IPS-NIHi7 (cell line): ENCODE results near the gene CPSF2.
"Not testable (repeated sequence)": the region's sequence is repeated elsewhere in the genome, so short reads cannot be mapped to it uniquely, and the experiment has no call there.

Source experiments
- DNase-seq: peaks from one replicate; pipeline ENCODE4 v3.0.0; 2012; ENCODE audit warnings: mixed read lengths; ENCODE audit errors: extremely low spot score

Gene CPSF2

DNA sequence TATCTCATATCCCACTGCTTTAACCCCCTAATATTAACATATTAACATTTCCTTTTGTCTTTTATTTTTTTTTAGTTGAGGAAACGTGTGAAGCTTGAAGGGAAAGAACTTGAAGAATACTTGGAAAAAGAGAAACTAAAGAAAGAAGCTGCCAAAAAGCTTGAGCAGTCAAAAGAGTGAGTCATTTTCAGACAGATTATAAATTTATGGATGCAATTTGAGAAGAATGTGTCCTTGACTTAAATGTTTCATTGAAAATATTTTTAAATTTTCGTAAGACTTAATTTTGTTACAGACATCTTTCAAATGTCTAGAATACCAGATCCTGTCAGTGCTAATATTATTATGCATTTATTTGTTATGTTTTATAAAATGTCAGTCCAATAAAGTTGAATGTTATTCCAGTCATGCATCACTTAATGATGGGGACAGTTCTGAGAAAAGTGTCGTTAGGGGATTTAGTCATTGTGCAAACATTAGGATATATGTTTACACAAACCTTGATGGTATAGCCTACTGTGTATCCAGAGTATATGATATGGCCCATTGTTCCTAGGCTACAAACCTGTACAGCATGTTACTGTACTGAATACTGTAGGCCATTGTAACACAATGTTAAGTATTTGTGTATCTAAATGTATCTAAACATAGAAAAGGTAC, 32.6 kb downstream of the CPSF2 start:
- no peak for DNase-seq

DNA sequence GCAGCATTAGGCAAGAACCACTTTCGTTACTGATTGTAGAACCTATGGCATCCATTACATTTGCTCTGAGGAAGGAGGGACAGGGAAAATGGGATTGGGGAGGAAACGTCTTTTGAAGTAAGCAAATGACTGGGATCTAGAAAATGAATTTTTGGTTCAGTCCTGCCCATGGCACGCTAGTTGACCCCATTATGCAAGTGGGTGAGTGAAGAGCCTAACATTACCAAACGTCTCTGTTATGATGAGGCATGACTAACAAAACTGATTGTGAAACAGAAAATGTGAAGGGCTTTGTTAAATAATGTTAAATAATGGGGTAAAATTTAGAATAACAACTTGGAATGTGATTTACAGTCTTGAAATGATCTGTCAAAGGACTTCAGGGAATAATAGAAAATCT, 38.9 kb downstream of the CPSF2 start:
- no peak for DNase-seq

DNA sequence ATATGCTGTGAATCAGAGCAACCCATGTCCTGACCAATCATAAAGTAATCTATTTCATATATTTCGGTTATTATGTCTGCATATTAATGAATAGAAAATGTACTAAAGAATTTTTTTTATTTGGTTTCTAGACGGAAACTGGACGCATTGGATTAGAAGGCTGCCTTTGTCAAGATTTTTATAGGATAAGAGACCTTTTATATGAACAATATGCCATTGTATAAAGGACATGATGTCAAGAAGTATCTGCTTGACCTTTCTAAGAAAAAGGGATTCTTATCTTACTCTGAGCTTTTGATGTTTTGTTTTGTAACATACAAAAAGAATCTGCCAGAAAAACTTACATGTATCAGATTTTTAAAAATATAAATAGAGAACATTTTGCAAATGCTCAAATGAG, 39.8 kb downstream of the CPSF2 start:
- no peak for DNase-seq

- DNase-seq, result no peak
Measured at GRCh38 chr14:92164958-92165357, 43.2 kb downstream of the CPSF2 start.

GRCh38 chr14:92173668-92174067, 51.9 kb downstream of the CPSF2 start:
- no peak for DNase-seq

DNA sequence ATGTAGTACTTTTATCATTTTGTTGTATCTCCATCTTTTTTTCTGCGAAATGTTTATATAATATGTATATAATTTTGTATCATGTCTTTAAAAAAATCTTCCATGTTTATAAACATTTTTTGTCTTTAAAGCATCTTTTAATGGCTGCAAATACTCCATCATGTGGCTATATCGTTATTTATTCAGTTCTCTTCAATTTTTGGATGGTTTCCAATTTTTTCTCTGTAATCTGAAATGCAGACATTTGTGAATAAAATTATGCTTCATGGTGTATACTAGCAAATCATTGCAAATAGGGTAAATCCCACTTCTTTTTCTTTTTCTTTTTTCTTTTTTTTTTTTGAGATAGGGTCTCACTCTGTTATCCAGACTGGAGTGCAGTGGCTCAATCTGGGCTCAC, 54.0 kb downstream of the CPSF2 start:
- no peak for DNase-seq

DNA sequence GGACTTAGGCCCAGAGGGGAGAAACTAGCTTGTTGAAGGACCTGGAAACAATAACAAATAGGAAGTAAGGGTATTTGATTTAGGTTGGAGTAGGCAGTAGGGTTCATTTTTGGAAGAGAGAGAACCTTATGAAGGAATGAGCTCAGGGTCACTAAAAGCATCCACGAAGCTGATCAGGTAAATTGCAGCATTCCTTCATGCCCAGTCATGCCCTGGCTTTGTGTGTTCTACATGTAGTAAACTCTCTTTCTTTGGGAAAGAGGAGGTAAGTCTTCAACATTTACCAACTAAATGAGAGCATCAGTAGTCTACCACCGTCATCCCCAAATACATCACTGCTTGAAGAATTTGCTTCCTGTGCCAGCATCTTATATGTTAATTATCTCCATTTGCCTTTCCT, 54.7 kb downstream of the CPSF2 start:
- no peak for DNase-seq

DNA sequence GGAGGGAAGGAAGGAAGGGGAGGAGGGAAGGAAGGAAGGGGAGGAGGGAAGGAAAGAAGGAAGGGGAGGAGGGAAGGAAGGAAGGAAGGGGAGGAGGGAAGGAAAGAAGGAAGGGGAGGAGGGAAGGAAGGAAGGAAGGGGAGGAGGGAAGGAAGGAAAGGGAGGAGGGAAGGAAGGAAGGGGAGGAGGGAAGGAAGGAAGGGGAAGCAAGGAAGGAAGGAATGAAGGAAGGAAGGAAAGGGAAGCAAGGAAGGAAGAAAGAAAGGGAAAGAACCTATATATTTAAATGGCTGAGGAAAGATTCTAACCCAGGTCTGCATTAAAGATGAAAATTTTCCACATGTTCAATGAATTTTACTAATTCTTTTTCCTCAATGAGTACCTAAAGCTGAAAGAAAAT, 57.4 kb downstream of the CPSF2 start:
- not testable (repeated sequence) for DNase-seq

DNA sequence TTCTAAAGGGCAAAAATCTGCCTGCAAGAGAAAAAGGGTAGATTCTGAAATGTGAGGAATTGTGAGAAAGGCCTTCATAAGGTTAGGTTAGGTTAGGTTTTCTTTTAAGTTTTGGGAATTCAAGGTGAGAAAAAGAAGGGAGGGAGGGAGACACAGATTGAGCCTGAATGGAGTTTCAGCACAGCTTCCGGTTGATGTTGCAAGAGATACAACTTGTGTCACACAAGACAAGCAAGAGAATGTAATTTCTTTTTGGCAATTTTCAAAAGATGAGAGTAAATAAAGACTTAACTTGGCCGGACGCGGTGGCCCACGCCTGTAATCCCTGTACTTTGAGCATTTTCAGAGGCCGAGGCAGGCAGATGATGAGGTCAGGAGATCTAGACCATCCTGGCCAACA, 63.8 kb downstream of the CPSF2 start:
- DNase-seq, result no peak

DNA sequence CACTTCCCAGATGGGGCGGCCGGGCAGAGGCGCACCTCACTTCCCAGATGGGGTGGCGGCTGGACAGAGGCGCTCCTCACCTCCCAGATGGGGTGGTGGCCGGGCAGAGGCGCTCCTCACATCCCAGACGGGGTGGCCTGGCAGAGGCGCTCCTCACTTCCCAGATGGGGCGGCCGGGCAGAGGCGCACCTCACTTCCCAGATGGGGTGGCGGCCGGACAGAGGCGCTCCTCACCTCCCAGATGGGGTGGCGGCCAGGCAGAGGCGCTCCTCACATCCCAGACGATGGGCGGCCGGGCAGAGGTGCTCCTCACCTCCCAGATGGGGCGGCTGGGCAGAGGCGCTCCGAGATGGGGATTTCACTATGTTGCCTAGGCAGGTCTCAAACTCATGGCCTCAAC, 65.8 kb downstream of the CPSF2 start:
- DNase-seq, result not testable (repeated sequence)

- DNase-seq, result no peak
Measured at GRCh38 chr14:92190768-92191167, 69.0 kb downstream of the CPSF2 start.

GRCh38 chr14:92198804-92199203, 77.0 kb downstream of the CPSF2 start:
- DNase-seq, result no peak

- peak; percentile 35 for DNase-seq
Measured at GRCh38 chr14:92199763-92200162, 78.0 kb downstream of the CPSF2 start.

DNA sequence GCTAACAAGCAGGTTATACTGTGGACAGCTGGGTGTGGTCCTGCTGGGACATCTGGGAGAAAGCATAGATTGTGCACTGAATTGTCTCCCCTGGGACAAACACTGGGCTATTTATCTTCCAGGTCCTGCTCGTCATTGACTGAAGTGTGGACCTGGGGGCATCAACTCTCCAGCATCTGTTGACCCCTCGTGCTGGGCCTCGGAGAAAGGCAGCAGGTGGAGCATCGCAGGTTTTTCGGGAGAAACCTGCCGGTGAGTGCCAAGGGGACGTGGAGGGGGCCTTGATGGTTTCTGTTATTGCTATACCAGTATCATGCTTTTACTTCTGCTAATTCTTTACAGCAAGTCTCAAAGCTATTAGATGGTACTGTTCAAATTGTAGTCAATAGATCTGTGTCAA, 81.3 kb downstream of the CPSF2 start:
- no peak for DNase-seq

DNA sequence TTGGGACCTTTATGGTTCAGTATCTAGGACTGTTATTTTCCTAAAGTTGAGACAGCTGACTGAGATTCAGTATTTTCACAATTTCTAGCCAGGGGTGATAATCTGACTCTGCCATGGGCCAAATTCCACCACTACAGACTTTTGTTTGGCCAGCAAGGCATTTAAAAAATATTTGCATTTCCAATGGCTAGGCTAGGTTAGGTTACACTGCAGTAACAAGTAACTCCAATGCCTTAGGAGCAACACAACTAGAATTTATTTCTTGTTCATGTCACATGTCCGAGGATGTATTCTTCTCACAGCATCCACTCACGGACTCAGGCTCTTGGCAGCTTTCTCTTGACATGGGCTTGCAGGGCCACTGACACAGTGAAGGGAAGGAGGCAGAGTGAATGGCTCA, 83.0 kb downstream of the CPSF2 start:
- no peak for DNase-seq

- DNase-seq, result peak; percentile 78
Measured at GRCh38 chr14:92207012-92207927, 85.5 kb downstream of the CPSF2 start.

- DNase-seq, result no peak
Measured at GRCh38 chr14:92207928-92208265, 86.1 kb downstream of the CPSF2 start.

DNA sequence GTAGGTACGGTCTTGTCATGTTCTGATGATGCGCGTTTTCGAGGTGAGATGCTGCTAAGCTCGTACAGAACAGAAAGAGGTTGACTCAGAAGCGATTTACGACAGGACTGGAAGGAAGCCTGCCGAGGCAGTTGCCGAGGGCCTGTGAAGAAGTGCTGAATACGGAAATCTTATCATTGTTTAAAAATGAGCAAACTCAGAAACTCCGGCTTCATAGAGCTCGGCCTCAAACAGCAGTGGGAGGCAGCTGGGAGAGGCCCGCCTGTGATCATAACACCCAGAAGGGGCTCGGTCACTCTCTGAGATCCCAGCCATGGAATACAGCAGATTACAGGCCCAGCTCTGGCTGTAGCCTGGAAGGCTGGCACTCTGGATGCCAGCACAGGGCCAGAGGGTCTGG, 87.4 kb downstream of the CPSF2 start:
- DNase-seq, result no peak

DNA sequence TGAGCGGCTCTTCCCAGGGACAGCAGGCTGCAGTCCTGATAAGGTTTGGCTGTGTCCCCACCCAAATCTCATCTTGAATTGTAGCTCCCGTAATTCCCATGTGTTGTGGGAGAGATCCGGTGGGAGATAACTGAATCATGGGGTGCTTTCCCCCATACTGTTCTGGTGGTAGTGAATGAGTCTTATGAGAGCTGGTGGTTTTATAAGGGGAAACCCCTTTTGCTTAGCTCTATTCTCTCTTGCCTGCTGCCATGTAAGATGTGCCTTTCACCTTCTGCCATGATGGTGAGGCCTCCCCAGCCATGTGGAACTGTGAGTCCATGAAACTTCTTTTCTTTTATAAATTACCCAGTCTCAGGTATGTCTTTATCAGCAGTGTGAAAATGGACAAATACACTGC, 91.4 kb downstream of the CPSF2 start:
- DNase-seq, result not testable (repeated sequence)

- DNase-seq, result no peak
Measured at GRCh38 chr14:92215579-92215978, 93.8 kb downstream of the CPSF2 start.

DNA sequence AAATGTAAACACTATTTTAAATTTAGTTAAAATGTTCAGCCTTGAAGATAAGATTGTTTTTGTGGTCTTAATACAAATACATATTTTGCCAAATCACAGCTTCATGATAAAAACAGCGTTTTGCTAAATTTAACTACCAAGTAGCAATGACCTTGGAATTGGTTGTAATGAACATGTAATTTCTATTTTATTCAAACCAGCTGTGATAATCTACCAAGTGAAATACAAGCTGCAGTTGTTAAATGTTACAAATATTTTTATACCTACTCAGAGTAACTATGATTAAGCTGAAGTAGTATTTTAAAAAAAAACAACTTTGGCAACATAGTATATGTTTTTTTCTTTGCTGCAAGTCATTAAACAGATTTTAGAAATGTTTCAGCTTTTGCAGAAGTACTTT, 96.2 kb downstream of the CPSF2 start:
- no peak for DNase-seq
